ENCODE data around the gene ADPRM.

- TF ChIP-seq CTCF (conservative IDR thresholded peaks at IDR 0.05 in 1 of 2, IDR thresholded peaks at IDR 0.05 in 1 of 2; ENCODE audit: low read depth in 1 of 2, low read length in 2 of 2) = no peak
- TF ChIP-seq EZH2 (IDR thresholded peaks at IDR 0.05; ENCODE audit: low read length, missing control alignments) = no peak
Measured at GRCh38 chr17:10687499-10687898, 9.9 kb upstream of the ADPRM start.
